Cardiac septum (tissue), 1 donor: ENCODE measurements around the gene MAST3. TPM values are rescaled to one million over a fixed set of nuclear protein-coding genes. Genes with fewer than 3 reads are reported as not detected.

ENCODE experiments used
- DNase-seq: peaks from one replicate; pipeline ENCODE4 v3.0.0-alpha.2; 2020; ENCODE audit warnings: low spot score
- intact Hi-C: fragments of 100-400 bp; cut with DNase I; formaldehyde crosslinking; loops from one replicate; pipeline ENCODE4 v1.14.0; 2022
- total RNA-seq: library from RNA; stranded (reverse); fragmentation: NEBNext Ultra II Directional; extraction: Animal tissue kit (Norgen Biotek cat#: 25700); gene quantifications from one replicate; pipeline ENCODE4 v1.2.1, GENCODE V29; 2021
- donor health status: DM: no; HTN: no; CAD: no.

MAST3 gene
- total RNA-seq, 1 donor from 2014 or later, result 5.2 TPM

- no peak for DNase-seq
- intact Hi-C loops, result no loop called here
Observed at GRCh38 chr19:18168673-18169381, 71.2 kb downstream of the MAST3 start.

DNA sequence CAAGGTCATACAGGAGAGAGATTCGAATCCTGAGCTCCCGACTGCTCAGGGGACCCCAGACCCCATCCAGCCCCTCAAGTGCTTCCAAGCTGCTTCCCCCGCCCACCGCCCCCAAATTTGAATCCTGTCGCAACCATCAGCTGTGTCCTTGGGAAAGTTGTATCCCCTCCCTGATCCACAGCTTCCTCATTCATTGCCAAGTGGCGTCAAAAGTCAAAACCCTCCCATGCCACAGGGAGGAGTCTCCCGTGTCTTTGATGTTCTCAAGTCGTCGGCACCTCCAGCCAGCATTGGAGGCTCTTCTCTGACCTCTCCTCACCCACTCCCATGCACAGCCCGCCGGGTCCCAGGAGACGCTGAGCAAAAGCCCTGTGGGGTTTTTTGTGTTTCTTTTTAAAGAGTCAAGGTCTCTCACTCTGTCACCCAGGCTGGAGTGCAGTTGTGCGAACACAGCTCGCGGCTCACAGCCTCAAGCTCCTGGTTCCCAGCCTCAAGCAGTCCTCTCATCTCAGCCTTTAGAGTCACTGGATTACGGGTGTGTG, 73.2 kb downstream of the MAST3 start:
- intact Hi-C loops, result no loop called here
- no peak for DNase-seq

DNA sequence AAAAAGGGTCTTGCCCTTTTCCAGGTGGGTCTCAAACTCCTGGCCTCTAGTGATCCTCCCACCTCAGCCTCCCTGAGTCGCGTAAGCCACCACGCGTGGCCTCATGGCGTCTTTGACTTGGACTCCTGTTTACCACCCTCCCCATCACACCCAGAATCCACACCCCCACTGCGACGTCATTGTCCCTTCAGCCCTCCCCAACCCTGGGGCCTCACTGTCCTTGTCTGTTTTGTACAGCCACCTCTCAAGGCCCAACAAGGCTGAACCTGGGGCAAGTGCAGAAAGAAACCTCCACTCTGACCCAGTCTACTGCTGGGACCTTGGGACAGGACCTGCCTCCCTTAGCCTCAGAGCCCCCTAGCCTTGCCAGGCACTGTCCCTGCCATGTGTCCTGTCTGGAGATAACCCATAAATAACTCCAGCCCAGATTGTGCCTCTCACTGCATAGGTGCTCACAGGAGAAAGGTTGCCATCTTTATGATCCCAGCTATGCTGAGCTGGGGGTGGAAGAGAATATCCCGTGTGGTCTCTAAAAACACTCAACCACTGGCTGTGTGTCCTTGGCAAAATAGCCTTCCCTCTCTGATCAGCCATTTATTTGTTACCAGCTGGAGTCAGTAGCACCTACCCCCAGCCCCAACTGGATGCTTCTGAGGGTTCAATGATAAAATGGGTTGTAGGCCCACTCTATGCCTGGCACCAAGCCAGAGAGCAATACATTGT, 74.2 kb downstream of the MAST3 start:
- intact Hi-C loops, result no loop called here
- DNase-seq, result no peak

DNA sequence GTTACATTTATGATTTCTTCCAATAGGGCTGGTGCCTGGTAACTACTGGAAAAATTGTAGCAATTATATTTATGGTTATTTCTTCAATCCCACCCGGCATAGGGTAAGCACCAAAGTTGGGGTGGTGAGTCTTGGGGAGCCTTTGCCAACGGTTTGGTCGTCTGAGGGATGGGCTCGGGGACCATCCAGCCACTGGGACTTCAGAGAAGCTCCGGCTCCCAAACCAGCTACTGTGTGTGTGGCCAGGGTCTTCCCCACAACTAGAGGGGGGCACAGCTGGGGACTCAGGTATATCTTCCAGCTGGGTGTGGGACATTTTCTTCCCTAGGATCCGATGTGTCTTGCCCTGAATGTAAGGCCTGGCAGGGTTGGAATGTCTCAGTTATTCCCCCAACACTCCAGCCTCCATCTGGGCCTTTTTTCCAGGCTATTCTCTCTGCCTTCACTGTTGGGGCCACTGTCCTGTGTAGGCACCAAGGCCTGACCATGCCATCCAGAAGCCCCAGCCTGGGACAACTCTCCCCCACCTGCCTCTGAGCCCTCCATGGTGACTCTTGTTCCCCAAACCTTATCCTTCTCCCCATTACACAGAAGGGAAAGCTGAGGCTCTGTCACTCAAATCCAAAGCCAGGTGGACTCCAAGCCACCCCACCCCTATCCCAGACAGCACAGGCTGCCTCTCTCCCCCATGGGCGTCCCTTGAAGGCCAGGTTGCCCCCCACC, 74.9 kb downstream of the MAST3 start:
- no peak for DNase-seq
- intact Hi-C loops, result no loop called here

DNA sequence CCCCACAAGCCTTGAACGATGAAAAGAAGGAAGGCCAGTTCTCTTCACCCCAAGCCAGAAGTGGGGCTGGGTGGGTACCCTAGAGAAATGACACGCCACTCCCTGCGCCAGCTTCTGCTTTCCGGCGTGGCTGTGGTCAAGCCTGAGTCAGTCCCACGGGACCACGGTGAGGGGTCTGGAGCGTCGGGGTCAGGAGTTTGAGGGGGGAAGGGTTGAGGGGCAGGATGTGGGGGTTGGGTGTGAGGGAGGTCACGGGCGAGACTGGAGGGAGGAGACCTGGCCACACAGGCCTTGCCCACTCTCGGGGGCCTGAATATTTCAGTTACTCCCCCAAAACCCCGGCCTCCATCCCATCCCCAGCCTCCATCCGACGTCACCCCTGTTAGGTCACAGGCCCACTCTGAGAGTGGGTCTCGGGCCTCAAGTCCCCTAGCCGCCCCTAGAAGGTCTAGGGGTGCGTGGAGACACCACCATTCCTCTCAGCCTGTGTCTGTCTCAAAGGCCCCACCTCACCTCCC, 75.5 kb downstream of the MAST3 start:
- intact Hi-C loops, result no loop called here
- DNase-seq, result peak; percentile 90

DNA sequence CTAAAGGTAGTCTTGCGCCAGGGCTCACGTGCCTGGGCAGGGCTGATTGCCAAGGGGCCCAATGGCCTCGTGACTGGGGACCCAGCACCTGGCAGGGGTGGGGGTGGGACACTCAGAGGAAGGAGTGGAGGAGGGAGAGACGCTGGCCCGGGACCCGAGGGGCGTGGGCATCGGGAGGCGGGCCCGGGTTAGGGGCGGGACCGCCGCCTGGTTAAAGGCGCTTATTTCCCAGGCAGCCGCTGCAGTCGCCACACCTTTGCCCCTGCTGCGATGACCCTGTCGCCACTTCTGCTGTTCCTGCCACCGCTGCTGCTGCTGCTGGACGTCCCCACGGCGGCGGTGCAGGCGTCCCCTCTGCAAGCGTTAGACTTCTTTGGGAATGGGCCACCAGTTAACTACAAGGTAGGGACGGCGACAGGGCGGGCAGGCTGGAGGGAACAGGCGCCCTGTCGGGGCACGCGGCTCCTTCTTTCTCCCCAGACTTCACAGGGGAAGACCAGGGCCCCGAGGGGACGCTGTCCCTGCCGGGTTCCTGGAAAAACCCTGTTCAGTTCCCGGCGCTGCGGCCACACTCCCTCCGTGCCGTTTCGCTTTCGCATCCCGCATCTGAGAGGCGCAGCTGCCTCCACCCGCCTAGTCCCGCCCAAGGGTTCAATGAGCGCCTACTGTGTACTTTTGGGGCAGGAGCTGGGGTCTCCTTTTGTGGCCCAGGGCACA, 76.2 kb downstream of the MAST3 start, which contains the start of gene IFI30:
IFI30 (plus strand) TSS at position 242 of the 717 bp plus-strand sequence; CDS start at position 271, 29 bp downstream.
- peak; percentile 93 for DNase-seq
- intact Hi-C loops, result no loop called here

DNA sequence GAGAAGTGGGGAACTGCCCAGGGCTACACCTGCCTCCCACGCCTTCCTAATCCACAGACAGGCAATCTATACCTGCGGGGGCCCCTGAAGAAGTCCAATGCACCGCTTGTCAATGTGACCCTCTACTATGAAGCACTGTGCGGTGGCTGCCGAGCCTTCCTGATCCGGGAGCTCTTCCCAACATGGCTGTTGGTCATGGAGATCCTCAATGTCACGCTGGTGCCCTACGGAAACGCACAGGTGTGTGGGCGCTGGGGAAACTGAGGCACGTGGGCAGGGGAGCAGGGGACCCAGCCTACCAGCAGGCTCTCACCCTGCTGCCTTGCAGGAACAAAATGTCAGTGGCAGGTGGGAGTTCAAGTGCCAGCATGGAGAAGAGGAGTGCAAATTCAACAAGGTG, 77.4 kb downstream of the MAST3 start:
- DNase-seq, result no peak
- intact Hi-C loops, result no loop called here

DNA sequence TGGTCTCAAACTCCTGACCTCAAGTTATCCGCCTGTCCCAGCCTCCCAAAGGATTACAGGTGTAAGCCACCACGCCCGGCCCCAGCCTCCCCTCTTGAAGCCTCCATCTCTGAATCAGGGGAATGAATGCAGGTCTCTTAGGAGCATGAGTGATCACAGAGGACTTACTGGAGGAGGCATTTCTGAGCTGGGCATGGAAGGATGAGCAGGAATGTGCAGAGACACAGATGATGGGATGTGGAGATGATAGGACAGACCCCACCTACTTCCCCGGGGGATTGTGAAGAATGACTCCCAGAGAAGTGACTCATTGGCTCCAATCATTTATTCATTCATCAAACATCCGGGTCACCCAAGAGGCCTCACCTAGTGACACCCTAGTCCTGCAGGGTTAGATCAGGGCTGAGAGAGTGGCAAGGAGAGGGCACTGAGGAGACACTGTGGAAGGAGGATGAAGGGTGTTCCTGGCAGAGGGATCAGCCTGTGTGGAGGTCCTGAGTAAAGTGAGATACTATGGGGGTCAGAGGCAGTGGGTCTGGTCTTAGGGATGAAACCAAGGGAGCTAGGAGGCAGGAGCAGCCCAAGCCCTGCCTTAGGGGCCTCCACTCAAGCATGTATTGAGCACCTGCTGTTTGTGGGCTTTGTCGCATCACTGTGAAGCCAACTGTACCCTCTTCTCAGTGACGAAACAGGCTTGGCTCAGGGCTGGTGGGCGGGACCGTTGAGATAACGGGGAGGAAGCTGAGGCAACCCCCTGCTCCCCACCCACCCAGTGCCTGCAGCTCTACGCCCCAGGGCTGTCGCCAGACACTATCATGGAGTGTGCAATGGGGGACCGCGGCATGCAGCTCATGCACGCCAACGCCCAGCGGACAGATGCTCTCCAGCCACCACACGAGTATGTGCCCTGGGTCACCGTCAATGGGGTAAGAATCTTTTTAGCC, 79.1 kb downstream of the MAST3 start:
- no peak for DNase-seq
- intact Hi-C loops, result no loop called here

DNA sequence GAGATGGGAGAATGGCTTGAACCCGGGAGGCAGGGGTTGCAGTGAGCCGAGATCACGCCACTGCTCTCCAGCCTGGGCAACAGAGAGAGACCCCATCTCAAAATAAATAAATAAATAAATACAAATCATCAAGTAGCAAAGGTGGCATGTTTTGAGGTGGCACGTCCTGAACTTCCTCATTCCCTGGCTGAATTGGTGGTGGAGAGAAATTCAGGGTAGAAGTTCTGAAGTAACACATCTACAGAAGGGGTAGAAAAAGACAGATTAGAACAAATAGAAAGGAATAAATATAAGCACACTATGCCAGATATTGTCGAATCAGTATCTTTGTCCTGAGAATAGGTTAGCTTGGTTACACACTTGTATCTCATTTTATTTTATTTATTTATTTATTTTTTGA, 82.4 kb downstream of the MAST3 start:
- DNase-seq, result no peak
- intact Hi-C loops, result no loop called here

DNA sequence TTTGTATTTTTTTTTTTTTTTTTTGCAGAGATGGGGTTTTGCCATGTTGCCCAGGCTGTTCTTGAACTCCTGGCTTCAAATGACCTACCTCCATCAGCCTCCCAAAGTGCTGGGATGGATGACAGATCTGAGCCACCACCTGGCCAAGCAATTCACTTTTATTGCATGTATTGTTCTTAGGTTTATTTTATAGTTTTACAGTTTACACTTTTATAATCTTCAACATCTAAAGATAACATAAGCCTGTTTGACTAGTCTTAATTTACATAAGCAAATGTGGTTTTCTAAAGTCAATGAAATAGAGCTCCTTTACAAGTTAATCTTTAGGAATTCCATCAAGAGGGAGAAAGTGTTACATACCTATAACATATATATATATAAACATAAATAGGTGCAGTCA, 86.0 kb downstream of the MAST3 start:
- no peak for DNase-seq
- intact Hi-C loops, result no loop called here

DNA sequence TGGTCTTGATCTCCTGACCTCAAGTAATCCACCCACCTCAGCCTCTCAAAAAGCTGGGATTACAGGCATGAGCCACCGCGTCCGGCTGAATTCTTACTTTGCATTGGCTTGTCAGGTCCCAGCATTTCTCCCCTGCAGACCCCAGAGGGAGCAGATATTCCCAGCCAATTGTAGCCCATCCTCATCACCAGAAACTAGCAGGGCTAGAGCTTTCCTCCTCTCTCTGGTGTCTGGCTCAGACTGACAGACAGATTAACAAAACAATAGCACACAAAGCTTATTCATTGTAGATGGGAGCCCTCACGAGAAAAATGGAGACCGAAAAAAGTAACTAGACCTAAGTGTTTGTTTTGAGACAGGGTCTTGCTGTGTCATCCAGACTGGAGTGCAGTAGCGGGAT, 88.0 kb downstream of the MAST3 start:
- DNase-seq, result no peak
- intact Hi-C loops, result no loop called here

DNA sequence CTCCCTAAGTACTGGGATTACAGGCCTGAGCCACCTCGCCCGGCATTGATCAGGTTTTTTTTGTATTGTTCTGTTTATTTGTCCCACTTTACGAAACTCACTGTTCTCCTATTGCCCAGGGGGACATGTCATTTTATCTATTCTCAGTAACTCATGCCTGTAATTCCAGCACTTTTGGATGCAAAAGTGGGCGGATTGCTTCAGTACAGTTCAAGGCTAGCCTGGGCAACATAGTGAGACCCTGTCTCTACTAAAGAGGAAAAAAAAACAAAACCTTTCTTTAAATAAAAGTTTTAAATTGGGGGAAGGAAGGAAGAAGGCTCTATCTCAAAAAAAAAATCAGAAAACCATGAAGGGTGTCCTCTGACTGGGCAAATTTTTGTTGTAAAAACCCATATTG, 92.7 kb downstream of the MAST3 start:
- DNase-seq, result no peak
- intact Hi-C loops, result no loop called here

GRCh38 chr19:18191640-18192062, 94.1 kb downstream of the MAST3 start:
- intact Hi-C loops, result no loop called here
- no peak for DNase-seq

DNA sequence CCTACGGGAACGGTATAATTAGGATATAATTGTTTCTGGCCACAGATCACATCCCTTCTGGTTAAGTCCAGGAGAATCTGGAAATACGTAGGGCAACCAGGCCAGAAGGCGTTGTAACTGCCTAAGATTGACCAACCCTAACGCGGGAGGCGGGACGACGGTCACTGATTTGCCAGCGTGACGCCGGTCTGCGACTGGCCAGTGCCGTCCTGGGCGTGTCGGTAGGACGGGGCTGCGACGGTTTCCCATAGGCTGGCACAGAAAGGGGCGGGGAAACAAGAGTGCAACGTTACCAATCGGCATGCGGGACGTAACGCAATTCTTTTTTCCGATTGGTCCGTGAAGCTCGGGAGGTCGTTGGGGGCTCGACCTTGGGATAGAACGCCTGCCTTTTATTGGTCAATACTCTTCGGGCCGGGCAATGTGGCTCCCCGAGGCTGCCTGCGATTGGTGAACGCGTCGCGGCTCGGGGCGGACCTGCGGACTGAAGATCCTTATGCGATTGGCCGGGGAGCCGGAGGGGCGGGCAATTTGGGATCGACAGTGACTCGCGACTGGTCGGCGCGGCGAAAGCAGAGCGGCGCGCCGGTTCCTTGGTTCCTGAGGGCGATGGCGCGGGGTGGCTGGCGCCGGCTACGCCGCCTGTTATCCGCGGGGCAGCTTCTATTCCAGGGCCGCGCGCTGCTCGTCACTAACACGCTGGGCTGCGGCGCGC, 95.3 kb downstream of the MAST3 start, which contains the start of gene MPV17L2:
MPV17L2 (plus strand) TSS at position 546 of the 715 bp plus-strand sequence; CDS start at position 610, 64 bp downstream.
- intact Hi-C loops, result loop anchor here (1.0 kb wide), 1 partner anchor 10 kb away; no protein-coding TSS in a partner anchor
- peak; percentile 100 for DNase-seq

- DNase-seq, result no peak
- intact Hi-C loops, result loop anchor here (1.0 kb wide), 1 partner anchor 10 kb away; no protein-coding TSS in a partner anchor
Observed at GRCh38 chr19:18193388-18194180, 96.0 kb downstream of the MAST3 start.

DNA sequence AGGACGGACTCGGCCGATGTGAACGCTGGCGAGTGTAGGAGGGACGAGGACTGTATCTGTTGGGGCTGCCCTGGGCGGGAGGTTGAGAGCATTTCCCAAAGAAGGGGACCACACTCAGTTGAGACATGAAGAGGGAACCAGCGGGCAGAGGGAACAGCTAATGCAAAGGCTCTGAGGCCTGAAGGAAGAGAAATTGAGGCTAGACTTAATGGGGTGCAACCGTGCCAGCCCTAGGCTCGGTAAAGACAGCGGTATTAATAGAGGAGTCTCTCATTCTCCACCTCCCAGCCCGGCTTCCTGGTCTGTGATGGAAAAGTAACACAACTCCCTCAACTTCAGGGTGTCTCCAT, 96.6 kb downstream of the MAST3 start:
- intact Hi-C loops, result no loop called here
- no peak for DNase-seq
